GM12892 (cell line): ENCODE results near the gene MTERF2.

Source experiments
- POLR2A ChIP-seq: IDR thresholded peaks from 2 replicates; pipeline ENCODE4 v1.6.1; 2011; ENCODE audit warnings: low read depth, low read length, control low read depth
- POLR2AphosphoS5 ChIP-seq: IDR thresholded peaks from 2 replicates; pipeline ENCODE4 v1.6.1; 2011; ENCODE audit warnings: low read depth, low read length, control low read depth
- TAF1 ChIP-seq: IDR thresholded peaks from 2 replicates; pipeline ENCODE4 v1.6.1; 2011; ENCODE audit warnings: low read depth, mild to moderate bottlenecking, control low read depth, low read length, borderline replicate concordance

DNA sequence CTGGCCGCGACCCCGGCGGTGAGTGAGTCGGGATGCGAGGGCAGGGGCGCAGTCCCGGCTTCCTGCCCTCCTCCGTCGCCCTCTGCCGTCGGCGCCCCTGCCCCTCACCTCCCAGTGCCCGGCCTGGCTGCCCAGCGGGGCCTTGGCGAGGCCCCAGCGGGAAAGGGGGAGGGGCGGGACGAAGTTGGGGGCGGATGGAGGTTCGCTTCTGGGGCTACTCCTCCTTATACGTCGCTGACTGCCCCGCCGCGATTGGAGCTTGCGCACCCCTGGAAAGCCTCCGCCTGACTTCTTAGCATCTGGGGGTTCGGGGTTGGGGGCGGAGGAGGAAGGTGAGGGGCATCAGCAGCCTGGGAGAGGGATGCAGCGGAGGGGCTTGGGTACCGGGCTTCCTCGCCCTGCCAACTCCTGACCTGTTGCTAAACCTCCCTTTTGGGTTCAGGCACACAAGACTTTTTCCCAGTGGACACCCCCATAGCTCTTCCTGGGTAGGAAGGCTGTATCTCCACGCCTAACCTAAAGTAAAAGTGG lies 30.8 kb downstream of the MTERF2 start:
- TF ChIP-seq POLR2A = no peak
- no peak for TF ChIP-seq TAF1
- TF ChIP-seq POLR2AphosphoS5 = no peak
